RCC 7860 (cell line): ENCODE measurements around the gene RPS2.

Experiments used
- DNase-seq: peaks from one replicate; pipeline ENCODE4 v3.0.0-alpha.2; 2015; ENCODE audit warnings: low spot score
- FAIRE-seq: peaks from 2 replicates; lab custom pipeline; 2012; peaks lifted over from hg19 to GRCh38; lab: Jason Lieb, UNC

RPS2 gene

GRCh38 chr16:1999866-2000514 is 35.4 kb upstream of the RPS2 start:
- FAIRE-seq = no peak

GRCh38 chr16:1998852-1999801 is 34.5 kb upstream of the RPS2 start:
- DNase-seq = no peak
- FAIRE-seq = no peak

More at GRCh38 chr16:1999866-2000514, 35.4 kb upstream of the RPS2 start:
- no peak for DNase-seq

GRCh38 chr16:1998360-1998835 is 33.8 kb upstream of the RPS2 start:
- DNase-seq (no peak), FAIRE-seq (no peak)

GRCh38 chr16:1997494-1998359 is 33.1 kb upstream of the RPS2 start:
- DNase-seq = no peak
- no peak for FAIRE-seq

DNA sequence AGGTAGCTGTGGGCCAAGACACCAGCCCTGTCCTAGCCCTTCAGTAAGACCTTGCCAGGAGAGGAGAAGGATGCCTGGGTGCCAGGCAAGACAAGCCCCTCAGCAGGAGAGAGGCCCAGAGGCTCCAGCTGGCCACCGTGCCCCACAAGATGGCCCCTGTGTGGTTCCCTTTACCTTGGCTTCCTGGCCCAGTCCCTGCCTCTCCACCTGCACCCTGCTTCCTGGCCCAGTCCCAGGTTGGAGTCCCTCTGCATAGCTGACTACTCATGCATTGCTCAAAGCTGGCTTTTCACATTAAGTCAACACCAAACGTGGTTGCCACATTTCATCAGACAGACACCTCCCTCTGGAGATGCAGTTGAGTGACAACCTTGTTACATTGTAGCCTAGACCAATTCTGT is 29.1 kb upstream of the RPS2 start:
- FAIRE-seq (peak; percentile 68), DNase-seq (peak; percentile 67)

GRCh38 chr16:1992704-1993317 is 28.2 kb upstream of the RPS2 start:
- DNase-seq = no peak

DNA sequence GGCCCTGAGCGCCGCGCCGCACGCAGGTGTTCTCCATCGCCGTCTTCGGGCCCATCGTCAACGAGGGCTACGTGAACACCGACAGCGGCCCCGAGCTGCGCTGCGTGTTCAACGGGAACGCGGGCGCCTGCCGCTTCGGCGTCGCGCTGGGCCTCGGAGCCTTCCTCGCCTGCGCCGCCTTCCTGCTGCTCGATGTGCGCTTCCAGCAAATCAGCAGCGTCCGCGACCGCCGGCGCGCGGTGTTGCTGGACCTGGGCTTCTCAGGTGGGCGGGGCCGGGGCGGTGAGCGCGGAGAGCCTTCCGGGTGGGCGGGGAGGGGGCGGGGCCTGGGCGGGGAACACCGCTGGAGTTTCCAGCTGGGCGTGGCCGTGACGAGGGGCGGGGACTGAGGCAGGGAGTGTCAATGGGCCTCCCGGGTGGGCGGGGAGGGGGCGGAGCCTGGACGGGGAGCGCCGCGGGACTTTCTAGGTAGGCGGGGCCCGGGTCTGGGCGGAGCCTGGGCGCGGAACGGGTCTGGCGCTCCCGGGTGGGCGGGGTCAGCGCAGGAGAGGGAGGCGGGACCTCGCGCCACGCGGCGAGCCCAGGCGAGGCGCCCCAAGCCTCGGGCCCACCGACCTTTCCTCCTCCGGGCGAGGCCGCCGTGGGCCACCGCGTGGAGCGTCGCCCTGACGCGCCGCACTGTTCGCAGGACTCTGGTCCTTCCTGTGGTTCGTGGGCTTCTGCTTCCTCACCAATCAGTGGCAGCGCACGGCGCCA is 27.5 kb upstream of the RPS2 start:
- no peak for DNase-seq

More at GRCh38 chr16:1992704-1993317, 28.2 kb upstream of the RPS2 start:
- no peak for FAIRE-seq

GRCh38 chr16:1991588-1991947 is 26.9 kb upstream of the RPS2 start:
- no peak for DNase-seq

More for the DNA sequence above, 27.5 kb upstream of the RPS2 start:
- FAIRE-seq = no peak

DNA sequence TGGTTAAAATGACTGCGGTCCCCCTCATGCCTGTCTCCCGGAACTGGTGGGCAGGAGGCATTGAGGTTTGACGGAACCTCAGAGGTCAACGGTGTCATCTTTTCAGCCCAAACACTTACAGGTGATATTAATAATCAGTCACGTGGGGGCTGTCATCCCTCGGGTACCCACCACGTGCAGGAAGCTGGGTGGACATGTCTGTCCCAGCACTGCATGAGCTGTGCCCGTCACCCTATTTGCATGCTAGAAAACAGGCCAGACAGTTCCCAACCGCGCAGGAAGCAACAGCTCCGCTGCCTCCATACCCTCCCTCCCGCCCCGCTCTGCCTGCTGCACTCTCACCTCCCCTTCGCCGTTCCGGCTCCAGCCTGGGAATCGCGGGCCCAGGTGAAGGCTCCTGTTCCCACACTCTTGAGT is 26.5 kb upstream of the RPS2 start:
- no peak for FAIRE-seq
- DNase-seq = no peak

More at GRCh38 chr16:1991588-1991947, 26.9 kb upstream of the RPS2 start:
- FAIRE-seq = no peak

DNA sequence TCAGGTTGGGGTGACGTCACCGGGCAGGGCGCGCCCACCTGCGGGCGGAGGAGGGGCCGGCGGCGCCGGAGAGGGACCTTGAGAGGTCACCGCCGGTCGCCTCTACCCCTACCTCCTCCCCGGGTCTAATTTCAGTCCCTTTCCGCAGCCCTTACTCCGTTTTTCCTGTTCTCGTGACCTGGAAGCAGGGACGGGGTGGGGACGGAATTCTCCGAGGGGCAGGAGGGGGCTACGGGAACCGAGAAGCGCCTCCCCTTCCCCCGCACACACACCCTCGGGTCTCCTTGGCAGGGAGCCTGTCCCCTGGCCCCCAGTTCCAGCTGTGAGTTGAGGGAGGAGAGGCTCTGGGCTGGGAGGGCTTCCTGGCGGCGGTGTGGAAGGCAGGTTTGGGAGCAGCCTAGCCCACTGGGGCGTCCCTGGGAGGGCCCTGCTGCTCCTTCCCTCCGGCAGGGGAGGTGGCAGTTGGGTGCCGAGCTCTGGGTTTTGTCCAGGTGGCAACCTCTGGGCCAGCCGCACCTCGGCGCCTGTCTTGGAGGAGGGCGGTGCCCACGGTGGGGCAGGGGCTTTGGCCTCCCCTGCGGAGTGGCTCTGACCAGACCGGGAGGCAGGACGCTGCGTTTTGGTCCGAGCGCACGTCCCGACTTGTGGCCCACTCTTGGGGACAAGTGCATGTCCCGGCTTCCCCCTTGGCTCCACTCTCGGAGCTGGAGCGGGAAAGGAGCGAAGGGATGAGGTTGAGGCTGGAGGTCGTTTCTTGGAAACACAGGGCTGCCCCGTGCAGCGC is 25.9 kb upstream of the RPS2 start:
- no peak for DNase-seq
- FAIRE-seq = no peak

DNA sequence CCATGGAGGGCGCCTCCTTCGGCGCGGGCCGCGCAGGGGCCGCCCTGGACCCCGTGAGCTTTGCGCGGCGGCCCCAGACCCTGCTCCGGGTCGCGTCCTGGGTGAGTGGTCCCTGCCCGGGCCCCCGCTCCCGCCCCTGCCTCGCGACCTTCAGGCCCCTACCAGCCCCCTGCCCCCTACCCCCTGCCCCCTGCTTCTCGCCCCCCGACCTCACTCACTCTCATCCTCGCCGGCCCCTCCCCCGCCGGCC is 25.4 kb upstream of the RPS2 start:
- FAIRE-seq (no peak), DNase-seq (no peak)

DNA sequence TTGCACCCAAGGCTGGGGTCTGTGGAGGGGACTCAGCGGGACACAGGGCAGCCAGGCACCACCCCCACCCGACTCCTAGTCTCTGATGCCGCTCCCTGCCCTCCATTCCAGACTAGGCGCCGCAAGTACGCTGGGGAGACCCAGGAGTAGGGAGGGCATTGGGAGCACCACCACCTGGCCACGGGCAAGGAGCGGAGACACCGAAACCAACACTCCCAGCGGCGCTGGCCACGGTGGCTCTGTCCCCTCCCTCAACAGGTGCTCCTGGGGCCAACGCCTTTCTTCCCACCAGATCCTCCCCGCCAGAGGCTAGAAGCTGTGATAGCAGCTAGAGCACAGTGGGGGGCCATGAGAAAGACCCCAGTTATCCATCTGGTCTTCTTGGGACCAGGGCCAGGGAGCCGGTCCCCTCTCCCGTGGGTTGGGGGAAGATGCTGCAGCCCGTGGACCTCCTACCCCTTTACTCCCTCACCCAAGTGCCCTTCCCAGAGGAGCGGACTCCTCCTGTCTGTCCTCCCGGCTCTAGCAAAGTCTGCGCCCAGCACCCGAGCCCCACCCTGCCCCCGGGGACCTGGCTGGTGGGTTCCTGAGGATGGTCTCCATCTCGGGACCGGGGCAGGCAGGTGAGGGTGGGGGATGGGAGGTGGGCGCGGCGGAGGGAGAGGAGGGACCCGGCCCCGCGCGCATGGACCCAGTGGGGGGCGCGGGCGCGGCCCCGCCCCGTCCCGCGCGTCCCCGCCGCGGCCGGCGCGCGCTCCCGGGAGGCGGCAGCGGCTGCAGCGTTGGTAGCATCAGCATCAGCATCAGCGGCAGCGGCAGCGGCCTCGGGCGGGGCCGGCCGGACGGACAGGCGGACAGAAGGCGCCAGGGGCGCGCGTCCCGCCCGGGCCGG is 24.8 kb upstream of the RPS2 start, which contains the start of gene SYNGR3:
Gene SYNGR3 (plus strand): TSS at position 762 of the 892 bp plus-strand sequence. CDS start 133 bp downstream, outside the sequence.
- FAIRE-seq = no peak
- no peak for DNase-seq

GRCh38 chr16:1987198-1987597 is 22.6 kb upstream of the RPS2 start:
- no peak for DNase-seq
- FAIRE-seq = no peak

DNA sequence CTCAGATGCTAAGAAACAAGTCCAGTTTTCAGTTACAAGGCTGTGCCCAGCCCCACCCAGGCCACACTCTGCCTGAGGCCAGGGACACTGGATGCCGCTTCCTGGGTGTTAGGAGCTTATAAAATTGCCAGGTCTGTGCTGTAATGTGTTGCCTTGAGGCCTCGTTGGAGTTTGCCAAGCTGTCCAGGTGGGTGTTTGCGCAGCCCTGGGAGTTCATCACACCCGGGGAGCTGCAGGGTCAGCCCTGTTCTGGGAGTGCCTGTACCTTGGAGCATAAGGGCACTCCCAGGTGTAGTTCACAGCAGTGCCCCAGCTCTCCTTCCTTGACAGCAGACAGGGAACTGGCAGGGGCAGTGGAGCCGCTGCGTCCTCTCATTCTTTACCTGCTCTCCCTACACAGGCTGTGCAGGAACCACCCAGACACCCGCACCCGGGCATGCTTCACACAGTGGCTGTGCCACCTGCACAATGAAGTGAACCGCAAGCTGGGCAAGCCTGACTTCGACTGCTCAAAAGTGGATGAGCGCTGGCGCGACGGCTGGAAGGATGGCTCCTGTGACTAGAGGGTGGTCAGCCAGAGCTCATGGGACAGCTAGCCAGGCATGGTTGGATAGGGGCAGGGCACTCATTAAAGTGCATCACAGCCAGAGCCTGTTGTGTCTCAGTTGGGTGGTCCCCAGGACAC is 21.0 kb upstream of the RPS2 start:
- no peak for DNase-seq
- no peak for FAIRE-seq

DNA sequence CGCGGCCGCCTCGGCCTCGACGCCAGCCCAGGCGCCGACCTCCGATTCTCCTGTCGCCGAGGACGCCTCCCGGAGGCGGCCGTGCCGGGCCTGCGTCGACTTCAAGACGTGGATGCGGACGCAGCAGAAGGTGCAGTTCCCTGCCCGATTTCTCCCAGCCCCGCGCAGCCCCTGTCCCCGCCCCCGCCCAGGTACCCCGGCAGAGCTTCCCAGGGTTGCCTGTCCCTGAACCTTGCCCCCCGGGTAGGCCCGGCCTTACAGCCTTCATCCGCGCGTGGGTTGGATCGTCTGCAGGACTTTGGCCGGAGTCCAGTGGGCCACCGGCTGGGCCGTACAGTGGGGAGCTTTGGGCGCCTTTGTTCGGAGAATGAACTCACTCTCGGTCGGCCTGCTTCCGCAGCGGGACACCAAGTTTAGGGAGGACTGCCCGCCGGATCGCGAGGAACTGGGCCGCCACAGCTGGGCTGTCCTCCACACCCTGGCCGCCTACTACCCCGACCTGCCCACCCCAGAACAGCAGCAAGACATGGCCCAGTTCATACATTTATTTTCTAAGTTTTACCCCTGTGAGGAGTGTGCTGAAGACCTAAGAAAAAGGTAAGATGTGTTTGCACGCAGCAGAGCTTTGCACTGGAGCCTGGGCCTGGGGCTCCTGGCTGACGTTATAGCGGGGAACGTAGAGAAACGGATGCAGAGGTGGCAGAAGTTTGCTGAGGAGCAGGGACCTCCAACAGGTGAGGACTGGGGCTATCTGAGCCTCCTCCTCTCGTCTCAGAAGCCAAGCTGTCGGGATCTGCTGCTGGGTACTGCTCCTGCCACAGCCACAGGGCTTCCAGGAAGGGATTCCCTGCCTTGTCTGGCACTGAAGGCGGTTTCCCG is 20.0 kb upstream of the RPS2 start:
- FAIRE-seq = no peak
- DNase-seq = no peak

DNA sequence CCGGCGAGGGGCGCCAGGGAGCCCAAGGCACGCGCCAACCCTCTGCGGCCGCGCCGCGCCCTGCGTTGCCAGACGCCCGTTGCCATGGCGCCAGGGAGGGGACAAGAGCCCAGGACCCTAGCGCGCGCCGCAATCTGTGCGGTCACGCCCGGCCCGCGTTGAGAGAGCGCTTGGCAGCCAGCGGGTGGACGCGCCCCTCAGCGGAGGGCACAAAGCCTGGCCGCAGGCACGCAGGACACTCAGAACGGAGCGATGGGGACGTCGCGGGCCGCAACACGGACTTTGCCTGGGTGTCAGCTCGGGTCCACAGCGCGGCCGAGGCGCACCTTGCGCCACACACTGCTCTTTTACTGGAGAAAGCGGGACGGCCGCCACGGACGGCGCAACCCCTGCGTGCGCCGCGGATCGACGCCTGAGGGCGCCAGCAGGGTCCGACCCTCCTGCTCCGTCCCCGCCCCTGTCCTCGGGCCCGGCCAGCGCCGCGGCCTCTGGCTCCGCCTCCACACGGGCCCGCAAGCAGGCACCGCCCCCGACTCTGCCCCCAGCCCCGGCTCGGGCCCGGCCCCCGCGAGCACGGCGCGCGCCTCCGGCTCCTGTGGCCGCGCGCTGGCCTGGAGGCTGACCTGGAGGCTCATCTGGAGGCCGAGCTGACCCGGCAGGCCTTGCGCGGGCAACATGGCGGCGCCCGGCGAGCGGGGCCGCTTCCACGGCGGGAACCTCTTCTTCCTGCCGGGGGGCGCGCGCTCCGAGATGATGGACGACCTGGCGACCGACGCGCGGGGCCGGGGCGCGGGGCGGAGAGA is 19.1 kb upstream of the RPS2 start, which contains the start of gene GFER:
Gene GFER (plus strand): TSS at position 650 of the 803 bp plus-strand sequence. CDS start 26 bp downstream, at position 676.
- no peak for FAIRE-seq
- peak; percentile 79 for DNase-seq
